H9 (cell line): Measurements from ENCODE around the gene FMO2. TPM values are rescaled to one million over a fixed set of nuclear protein-coding genes. Genes with fewer than 3 reads are reported as not detected.

ENCODE experiments used
- DNase-seq: peaks from one replicate; pipeline ENCODE4 v3.0.0-alpha.2; 2017
- H2AFZ ChIP-seq: one replicate; pipeline ENCODE4 v1.6.1; 2013; ENCODE audit warnings: mild to moderate bottlenecking, low read length, control low read depth, moderate library complexity
- H2AK5ac ChIP-seq: 2 replicates; pipeline ENCODE4 v1.6.1; 2013; ENCODE audit warnings: low read length, control low read depth, mixed read lengths; ENCODE audit not compliant: insufficient read length
- H2BK120ac ChIP-seq: one replicate; pipeline ENCODE4 v1.6.1; 2013; ENCODE audit warnings: low read depth, mild to moderate bottlenecking, low read length, control low read depth, inconsistent platforms; ENCODE audit not compliant: poor library complexity, severe bottlenecking
- H2BK12ac ChIP-seq: 2 replicates; pipeline ENCODE4 v1.6.1; 2013; ENCODE audit warnings: low read length, control low read depth, mixed read lengths, low read depth; ENCODE audit not compliant: insufficient read length
- H2BK15ac ChIP-seq: 2 replicates; pipeline ENCODE4 v1.6.1; 2013; ENCODE audit warnings: low read depth, low read length, control low read depth
- H2BK20ac ChIP-seq: one replicate; pipeline ENCODE4 v1.6.1; 2013; ENCODE audit warnings: low read depth, mild to moderate bottlenecking, low read length, control low read depth, inconsistent platforms; ENCODE audit not compliant: poor library complexity, severe bottlenecking
- H2BK5ac ChIP-seq: 2 replicates; pipeline ENCODE4 v1.6.1; 2013; ENCODE audit warnings: low read length, control low read depth, mixed read lengths; ENCODE audit not compliant: insufficient read length
- H3K14ac ChIP-seq: 2 replicates; pipeline ENCODE4 v1.6.1; 2013; ENCODE audit warnings: low read length, control low read depth; ENCODE audit not compliant: insufficient read depth
- H3K18ac ChIP-seq: 2 replicates; pipeline ENCODE4 v1.6.1; 2013; ENCODE audit warnings: low read depth, mild to moderate bottlenecking, mixed read lengths, low read length, control low read depth; ENCODE audit not compliant: insufficient read length
- H3K23ac ChIP-seq: 2 replicates; pipeline ENCODE4 v1.6.1; 2013; ENCODE audit warnings: low read length, control low read depth, mixed read lengths, low read depth; ENCODE audit not compliant: insufficient read length
- H3K23me2 ChIP-seq: 2 replicates; pipeline ENCODE4 v1.6.1; 2013; ENCODE audit warnings: low read depth, mild to moderate bottlenecking, mixed read lengths, low read length, control low read depth; ENCODE audit not compliant: insufficient read length, poor library complexity, severe bottlenecking
- H3K27ac ChIP-seq: 2 replicates; pipeline ENCODE4 v1.5.1; 2013; ENCODE audit warnings: low read length, control low read depth, mixed read lengths, low read depth; ENCODE audit not compliant: insufficient read length
- H3K27me3 ChIP-seq: 2 replicates; pipeline ENCODE4 v1.6.1; 2013; ENCODE audit warnings: low read length, control low read depth, inconsistent platforms; ENCODE audit not compliant: insufficient read depth
- H3K4ac ChIP-seq: 2 replicates; pipeline ENCODE4 v1.6.1; 2013; ENCODE audit warnings: low read depth, mild to moderate bottlenecking, control low read depth, inconsistent platforms, low read length, moderate library complexity
- H3K4me1 ChIP-seq: 2 replicates; pipeline ENCODE4 v1.6.1; 2013; ENCODE audit warnings: low read length, control low read depth, inconsistent platforms; ENCODE audit not compliant: insufficient read depth
- H3K4me2 ChIP-seq: 2 replicates; pipeline ENCODE4 v1.6.1; 2013; ENCODE audit warnings: low read length, control low read depth, mixed read lengths; ENCODE audit not compliant: insufficient read length, insufficient read depth
- H3K56ac ChIP-seq: 2 replicates; pipeline ENCODE4 v1.6.1; 2013; ENCODE audit warnings: low read depth, mild to moderate bottlenecking, mixed read lengths, low read length, control low read depth; ENCODE audit not compliant: insufficient read length
- H3K79me1 ChIP-seq: 2 replicates; pipeline ENCODE4 v1.6.1; 2013; ENCODE audit warnings: low read depth, mild to moderate bottlenecking, moderate library complexity, low read length, control low read depth, inconsistent platforms; ENCODE audit not compliant: insufficient read depth, poor library complexity, severe bottlenecking
- H3K79me2 ChIP-seq: 2 replicates; pipeline ENCODE4 v1.6.1; 2013; ENCODE audit warnings: low read length, control low read depth, inconsistent platforms; ENCODE audit not compliant: insufficient read depth
- H3K9ac ChIP-seq: 2 replicates; pipeline ENCODE4 v1.6.1; 2013; ENCODE audit warnings: low read length, control low read depth, mixed read lengths; ENCODE audit not compliant: insufficient read length; ENCODE audit errors: extremely low read depth
- H3K9me3 ChIP-seq: one replicate; pipeline ENCODE4 v1.6.1; 2013; ENCODE audit warnings: low read depth, low read length, inconsistent platforms; ENCODE audit not compliant: control insufficient read depth
- H3T11ph ChIP-seq: one replicate; pipeline ENCODE4 v1.6.1; 2013; ENCODE audit warnings: mild to moderate bottlenecking, low read length, control low read depth, inconsistent platforms
- H4K20me1 ChIP-seq: one replicate; pipeline ENCODE4 v1.6.1; 2013; ENCODE audit not compliant: control insufficient read depth, insufficient read length, insufficient read depth
- H4K5ac ChIP-seq: 2 replicates; pipeline ENCODE4 v1.6.1; 2013; ENCODE audit warnings: low read depth, mild to moderate bottlenecking, mixed read lengths, low read length, control low read depth; ENCODE audit not compliant: insufficient read length
- H4K8ac ChIP-seq: replicated peaks from 2 replicates; pipeline ENCODE4 v1.6.1; 2013; ENCODE audit warnings: low read length, control low read depth, mixed read lengths, low read depth; ENCODE audit not compliant: insufficient read length
- H4K91ac ChIP-seq: 2 replicates; pipeline ENCODE4 v1.6.1; 2013; ENCODE audit warnings: low read depth, mild to moderate bottlenecking, moderate library complexity, mixed read lengths, low read length, control low read depth; ENCODE audit not compliant: insufficient read length
- H3K27ac Mint-ChIP-seq, 3 experiments: 2 replicates in 2 of 3; 3 replicates in 1 of 3; pipeline ENCODE4 v1.8.0; 2020 to 2021; ENCODE audit warnings: mixed read lengths in 3 of 3, mild to moderate bottlenecking in 1 of 3, moderate library complexity in 1 of 3
- H3K27me3 Mint-ChIP-seq: 2 replicates; pipeline ENCODE4 v1.8.0; 2021; ENCODE audit warnings: low read depth, mild to moderate bottlenecking, moderate library complexity, mixed read lengths
- H3K36me3 Mint-ChIP-seq, 3 experiments: 2 replicates in 2 of 3; 3 replicates in 1 of 3; pipeline ENCODE4 v1.8.0; 2020 to 2021; ENCODE audit warnings: low read depth in 3 of 3, mixed read lengths in 3 of 3; ENCODE audit not compliant: insufficient read depth in 1 of 3
- H3K4me1 Mint-ChIP-seq, 2 experiments: 2 replicates each; pipeline ENCODE4 v1.8.0; 2020; ENCODE audit warnings: mixed read lengths in 2 of 2
- H3K4me3 Mint-ChIP-seq, 2 experiments: 2 replicates in 1 of 2; 3 replicates in 1 of 2; pipeline ENCODE4 v1.8.0; 2020 to 2021; ENCODE audit warnings: mild to moderate bottlenecking in 2 of 2, mixed read lengths in 2 of 2, moderate library complexity in 1 of 2
- H3K9me3 Mint-ChIP-seq, 2 experiments: 2 replicates in 1 of 2; 3 replicates in 1 of 2; pipeline ENCODE4 v1.8.0; 2020; ENCODE audit warnings: mild to moderate bottlenecking in 2 of 2, mixed read lengths in 2 of 2, moderate library complexity in 1 of 2
- CTCF ChIP-seq: fragments of 200-600 bp; sonication (generic); conservative IDR thresholded peaks from 3 replicates; pipeline ENCODE4 v1.8.0; 2021; ENCODE audit warnings: antibody characterized with exemption, mild to moderate bottlenecking
- WGBS: extraction: QIAGEN DNeasy Blood & Tissue Kit; methylation state at CpG from one replicate; pipeline ENCODE4 v1.1.7; 2013; ENCODE audit warnings: missing lambda C conversion rate, low lambda C conversion rate, mixed read lengths; ENCODE audit not compliant: insufficient read length; ENCODE audit errors: extremely low coverage; 5-methylcytosine and 5-hydroxymethylcytosine counted together
- total RNA-seq: library from RNA; stranded (reverse); gene quantifications from 2 replicates; pipeline ENCODE4 v1.2.1, GENCODE V29; 2021

FMO2 gene
- total RNA-seq, 1 experiment from 2014 or later: not detected

GRCh38 chr1:171212607-171213351, 27.7 kb downstream of the FMO2 start:
- peaks cover under 1 to 8% (median 3%) of the 10 kb centered on the region in 3 experiments; a peak in 4 of 7 replicates for H3K36me3 Mint-ChIP-seq
- H3K4me2 ChIP-seq: no peak overlapping the region

More at GRCh38 chr1:171212607-171213351, 27.7 kb downstream of the FMO2 start:
- no peak for DNase-seq
- Histone ChIP-seq H2BK20ac (no peak overlapping the region), H3K27ac (no peak overlapping the region), H4K20me1 (no peaks in the 10 kb centered on the region), H3T11ph (no peak overlapping the region), H2AK5ac (no peak overlapping the region), H3K79me1 (no peaks in the 10 kb centered on the region), H3K56ac (no peak overlapping the region), H2BK12ac (no peak overlapping the region), H3K79me2 (no peaks in the 10 kb centered on the region), H4K8ac (no peak overlapping the region), H2BK15ac (no peak overlapping the region), H4K91ac (no peak overlapping the region), H3K14ac (no peak overlapping the region), H3K9me3 (no peaks in the 10 kb centered on the region), H4K5ac (no peak overlapping the region), H3K9ac (no peak overlapping the region), H3K23me2 (no peaks in the 10 kb centered on the region), H2BK5ac (no peak overlapping the region), H3K4me1 (no peaks in the 10 kb centered on the region), H3K4ac (no peak overlapping the region), H3K27me3 (no peaks in the 10 kb centered on the region), H3K18ac (no peak overlapping the region), H2AFZ (no peak overlapping the region), H3K23ac (no peak overlapping the region), H2BK120ac (no peak overlapping the region)
- H3K27ac Mint-ChIP-seq: no peak overlapping the region
- TF ChIP-seq CTCF: no peak
- WGBS: no CpG with 5 or more reads among the region's 3 CpGs
- H3K27me3 Mint-ChIP-seq: no peaks in the 10 kb centered on the region
- peaks cover 38 to 43% of the 10 kb centered on the region in 2 experiments for H3K4me1 Mint-ChIP-seq
- H3K9me3 Mint-ChIP-seq: peaks cover 4% of the 10 kb centered on the region in 2 experiments; a peak in 4 of 5 replicates
- no peak overlapping the region for H3K4me3 Mint-ChIP-seq
